GM19438 (cell line): ENCODE data around the gene PIWIL1.

ENCODE experiments used
- ATAC-seq: cut with Tn5 transposase; IDR thresholded peaks from one replicate; pipeline ENCODE4 v1.9.1; 2021; ENCODE audit warnings: low read depth; ENCODE audit not compliant: unreplicated experiment

The PIWIL1 gene

DNA sequence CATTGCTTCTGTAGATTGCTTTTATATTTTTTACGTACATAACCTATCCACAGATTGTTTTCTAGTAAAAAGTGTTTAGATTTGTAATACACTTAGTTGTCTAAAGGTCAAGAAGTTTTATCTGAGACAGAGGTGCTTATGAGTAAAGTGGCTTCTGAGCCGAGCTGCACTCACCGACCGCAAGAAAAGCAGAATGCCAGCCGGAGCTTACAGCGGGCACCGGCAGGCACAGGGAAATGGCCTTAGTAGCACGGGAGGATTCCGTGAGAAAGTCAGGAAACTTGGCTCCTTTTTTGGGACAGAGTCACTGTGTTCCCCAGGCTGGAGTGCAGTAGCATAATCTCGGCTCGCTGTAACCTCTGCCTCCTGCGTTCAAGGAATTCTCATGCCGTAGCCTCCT is 29.8 kb downstream of the PIWIL1 start:
- no peak for ATAC-seq

DNA sequence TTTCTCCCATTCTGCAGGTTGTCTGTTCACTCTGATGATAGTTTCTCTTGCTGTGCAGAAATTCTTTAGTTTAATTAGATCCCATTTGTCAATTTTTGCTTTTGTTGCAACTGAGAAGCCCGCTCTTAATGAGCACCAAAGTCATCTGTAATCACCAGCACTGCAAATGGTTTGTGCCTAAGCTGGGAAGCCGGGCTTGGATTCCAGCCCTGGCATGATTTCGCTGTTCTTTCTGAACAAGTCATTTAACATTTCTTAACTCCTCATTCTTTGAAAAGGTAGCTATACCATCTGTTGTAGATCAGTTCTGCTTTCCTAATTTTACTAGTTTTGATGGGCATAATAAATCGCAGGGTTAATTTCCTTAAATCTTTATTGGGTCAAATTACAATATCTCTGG is 32.1 kb downstream of the PIWIL1 start:
- ATAC-seq, result no peak

DNA sequence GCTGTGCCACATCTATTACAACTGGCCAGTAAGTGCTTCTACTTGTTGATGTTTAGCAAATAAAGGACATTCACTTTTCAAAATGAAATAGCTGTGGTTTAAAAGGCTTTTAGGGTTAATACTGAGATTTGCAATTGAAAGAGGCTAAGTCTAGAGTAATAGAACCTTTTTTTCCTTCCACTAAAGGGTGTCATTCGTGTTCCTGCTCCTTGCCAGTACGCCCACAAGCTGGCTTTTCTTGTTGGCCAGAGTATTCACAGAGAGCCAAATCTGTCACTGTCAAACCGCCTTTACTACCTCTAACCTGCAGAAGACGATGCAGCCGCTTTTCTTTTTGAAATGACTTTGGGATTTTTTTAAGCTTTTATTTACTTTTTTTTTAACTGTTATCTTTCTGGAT is 33.6 kb downstream of the PIWIL1 start:
- no peak for ATAC-seq

DNA sequence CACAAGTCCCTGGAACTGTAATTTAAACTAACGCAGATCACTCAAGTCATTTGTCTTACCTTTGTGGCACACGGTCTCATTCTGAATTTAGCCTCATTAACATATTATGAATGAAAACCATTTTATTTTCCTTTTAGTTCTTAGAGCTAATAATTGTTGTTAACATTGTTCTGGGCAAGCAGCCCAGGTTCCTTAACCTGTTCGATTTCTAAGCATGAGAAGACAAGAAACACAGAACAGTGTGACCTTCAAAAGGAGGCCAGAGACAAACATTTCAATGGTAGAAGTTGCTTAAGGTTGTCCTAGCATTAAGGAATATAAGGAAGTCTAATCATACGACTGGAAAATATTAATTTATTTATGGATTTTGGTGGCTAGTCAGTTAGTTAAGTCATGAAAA is 35.2 kb downstream of the PIWIL1 start:
- no peak for ATAC-seq

DNA sequence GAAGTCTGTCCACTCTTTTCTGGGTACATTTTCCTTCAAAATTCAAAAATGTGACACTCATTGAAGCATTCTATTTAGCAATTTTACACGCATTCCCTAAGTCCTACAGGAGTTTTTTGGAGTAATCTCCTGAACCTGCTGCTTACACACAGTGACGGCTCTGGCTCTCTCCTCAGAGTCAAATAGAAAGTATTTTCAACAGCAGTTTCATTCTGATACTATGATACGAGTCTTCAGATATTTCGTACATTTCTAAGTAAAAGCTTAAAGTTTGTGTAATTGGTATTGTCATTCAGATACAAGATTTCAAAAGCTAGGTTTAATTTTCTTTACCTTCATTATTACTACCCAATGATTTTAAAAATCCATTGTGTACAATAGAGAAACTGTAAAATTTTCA is 36.4 kb downstream of the PIWIL1 start:
- no peak for ATAC-seq

DNA sequence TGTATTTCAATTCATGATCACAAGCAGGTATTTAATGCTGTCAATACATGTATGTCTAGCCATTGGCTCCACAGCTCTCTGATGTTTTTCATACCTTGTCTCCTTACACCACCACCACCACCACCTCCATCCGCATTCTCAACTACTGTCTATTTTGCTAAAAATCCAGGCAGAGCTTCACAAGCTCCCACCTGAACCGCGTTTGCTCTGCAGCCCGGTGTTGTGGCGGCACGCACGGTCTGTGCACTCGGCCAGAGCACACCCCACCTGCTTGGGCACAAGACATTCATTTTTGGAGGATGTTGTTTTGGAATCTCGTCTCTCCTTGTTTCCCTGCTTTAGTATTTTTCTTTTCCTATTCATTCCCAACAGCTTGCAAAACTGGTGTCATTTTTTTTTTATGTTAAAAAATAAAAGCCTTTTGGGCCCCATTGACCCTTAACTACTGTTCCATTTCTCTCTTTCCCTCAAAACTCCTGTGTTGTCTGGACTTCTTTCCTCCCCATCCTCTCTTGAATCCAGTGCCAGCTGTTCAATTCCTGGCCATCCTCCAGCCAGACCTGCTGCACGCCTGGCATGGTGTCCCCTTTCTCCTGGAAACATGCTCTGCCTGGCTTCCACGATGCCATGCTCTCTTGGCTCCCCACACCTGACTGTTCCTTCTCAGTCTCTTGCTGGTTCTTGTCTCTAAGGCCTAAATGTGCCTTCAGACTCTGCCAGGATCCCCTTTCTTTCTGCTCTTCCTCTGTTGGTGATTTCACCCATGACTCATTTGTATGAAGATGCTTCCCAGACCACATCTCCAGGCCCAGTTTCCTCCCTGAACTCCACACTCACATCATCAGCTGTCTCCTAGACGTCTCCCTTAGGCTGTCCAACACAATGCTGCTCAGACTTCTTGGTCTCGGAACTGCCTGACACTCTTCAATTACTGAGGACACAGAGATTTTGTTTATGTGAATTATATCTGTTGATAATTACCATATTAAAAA is 37.9 kb downstream of the PIWIL1 start:
- no peak for ATAC-seq

DNA sequence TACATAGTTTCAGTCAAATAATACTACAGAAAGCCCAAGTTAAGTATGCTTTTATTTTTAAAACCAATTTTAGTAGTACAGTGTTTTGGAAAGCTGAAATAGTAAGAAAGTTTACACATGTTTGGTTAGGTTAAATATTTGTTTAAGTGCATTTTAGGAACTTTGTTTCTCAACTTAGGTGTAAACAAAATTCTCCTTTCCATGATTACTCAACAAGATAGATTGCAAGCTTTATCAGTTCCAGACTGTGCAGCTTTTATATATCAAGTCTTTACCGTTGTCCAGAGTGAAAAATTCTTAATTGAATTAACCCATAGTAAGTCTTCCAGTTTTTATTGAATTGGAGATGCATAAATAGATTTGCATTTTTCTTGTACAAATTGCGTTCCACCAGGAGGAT is 45.1 kb downstream of the PIWIL1 start:
- no peak for ATAC-seq

DNA sequence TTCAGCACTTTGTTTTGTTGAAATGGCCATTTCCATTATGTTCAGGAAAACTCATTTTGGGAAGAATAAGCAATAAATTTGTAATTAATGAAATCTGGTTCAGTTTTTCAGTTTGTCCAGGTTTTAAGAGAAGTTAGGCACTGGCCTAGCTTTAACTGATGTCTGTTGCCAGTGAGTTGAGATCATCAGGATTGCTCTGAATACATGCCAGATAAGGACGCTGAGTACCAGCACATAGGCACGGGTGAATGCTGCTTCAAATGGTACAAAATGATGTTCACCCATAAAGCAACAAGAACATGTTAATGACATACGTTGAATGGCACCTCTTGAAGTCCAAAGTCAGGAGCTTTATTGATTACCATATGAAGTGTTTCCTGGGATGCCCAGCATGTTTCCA is 46.5 kb downstream of the PIWIL1 start:
- ATAC-seq, result no peak

DNA sequence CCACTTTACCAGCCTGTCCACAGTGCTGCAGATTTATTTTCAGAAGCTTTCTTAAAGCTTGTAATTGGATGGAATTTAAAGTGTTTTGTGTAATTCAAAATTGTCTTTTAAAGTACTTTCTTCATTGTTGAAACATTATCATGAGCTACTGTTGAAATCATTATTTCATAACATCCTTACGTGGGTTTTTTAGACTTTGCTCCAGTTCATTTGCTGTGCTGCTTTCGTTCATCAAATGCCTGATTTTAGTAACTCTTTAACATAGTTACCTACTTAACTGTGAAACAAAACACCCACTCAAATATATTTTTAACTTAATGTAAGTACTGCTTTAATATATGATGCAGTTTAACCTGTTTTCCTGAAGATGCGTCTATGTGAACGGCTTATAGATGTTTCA is 47.5 kb downstream of the PIWIL1 start:
- ATAC-seq, result no peak

DNA sequence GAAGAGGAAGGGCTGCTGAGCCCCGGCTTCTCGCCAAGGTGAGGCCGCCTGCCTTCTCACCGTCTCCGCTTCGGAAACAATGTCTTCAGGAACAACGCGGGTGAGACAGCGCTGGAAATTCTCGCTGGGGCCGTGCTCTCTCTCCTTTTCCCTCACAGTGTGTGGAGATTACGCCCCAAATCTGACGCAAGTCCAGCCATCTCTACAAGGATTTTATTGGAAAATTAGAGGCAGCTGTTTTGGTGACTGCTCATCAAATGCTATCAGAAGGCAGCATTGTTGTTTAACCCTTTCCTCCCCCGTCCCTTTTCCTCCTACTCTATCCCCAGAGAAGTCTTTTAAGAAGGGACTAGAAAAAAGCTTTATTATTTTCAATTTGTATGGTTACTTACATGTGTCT is 53.5 kb downstream of the PIWIL1 start:
- no peak for ATAC-seq

DNA sequence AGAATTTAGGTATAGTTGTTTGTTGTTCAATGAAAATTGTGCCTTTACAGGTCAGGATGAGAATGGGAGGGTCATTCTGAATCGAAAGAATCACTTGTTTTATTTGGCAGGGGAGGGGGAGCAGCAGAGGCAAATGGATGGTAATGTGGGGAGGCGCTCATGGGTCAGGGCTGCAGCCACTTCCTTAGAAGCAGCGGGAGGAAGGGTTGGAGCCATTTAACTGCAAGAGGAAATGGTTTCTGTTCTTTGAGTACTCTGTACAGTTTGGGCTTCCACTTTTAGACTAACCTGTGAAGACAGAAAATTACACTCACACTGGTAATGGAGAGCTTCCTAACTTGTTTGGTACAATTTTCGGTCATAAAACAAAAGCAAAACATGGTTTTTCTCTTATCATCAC is 57.2 kb downstream of the PIWIL1 start:
- no peak for ATAC-seq

DNA sequence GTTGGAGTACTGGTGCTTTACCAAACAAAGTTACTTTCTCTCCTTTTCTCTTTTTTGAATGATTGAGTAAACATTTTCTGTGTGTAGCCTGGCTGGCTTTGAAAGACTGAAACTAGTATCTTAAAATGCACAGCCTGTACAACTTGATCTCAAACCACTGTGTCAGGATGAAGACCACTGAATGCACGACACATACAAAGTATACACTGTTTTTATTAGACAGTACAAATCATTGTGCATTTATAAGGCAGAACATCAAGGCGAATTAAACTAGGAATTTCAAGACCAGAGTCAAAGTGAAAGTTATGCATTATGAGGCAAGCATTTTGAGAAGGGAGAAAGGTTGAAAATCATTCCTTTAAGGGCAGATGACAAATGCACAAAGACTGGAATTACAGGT is 59.0 kb downstream of the PIWIL1 start:
- ATAC-seq, result no peak

DNA sequence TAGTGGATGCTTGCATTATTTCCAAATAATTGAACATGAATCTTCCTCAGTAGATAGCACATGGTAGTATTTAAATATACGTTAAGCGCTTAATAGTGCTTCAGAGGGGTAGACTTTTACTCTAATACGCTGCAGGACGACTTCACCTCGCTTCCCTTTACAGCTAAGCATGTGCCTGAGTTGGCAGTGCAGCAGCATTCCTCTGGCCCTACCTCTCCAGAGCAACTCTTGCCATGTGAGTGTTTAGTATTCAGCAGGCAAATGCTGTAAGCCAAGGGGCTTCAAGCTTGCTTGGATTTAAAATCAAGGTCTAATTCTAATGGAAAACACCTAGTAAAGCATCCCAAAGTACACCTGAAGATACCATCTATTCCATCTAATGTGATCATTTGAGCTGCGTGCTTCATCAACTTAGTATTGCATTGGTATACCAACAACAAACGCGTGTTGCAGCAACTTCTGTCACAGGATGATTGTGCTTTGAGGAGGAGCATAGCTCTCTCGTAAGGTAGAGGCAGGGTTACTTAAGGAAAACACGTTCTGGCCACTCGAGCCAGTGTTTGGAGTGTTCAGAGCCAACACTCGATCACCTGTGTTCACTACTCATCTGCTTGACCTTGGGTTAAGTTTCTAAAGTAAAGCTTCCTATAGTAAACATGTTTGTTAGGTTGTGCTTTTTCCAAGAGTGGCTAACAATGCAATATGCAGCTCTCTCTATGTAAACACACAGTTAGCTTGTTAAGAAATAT is 60.6 kb downstream of the PIWIL1 start:
- no peak for ATAC-seq

DNA sequence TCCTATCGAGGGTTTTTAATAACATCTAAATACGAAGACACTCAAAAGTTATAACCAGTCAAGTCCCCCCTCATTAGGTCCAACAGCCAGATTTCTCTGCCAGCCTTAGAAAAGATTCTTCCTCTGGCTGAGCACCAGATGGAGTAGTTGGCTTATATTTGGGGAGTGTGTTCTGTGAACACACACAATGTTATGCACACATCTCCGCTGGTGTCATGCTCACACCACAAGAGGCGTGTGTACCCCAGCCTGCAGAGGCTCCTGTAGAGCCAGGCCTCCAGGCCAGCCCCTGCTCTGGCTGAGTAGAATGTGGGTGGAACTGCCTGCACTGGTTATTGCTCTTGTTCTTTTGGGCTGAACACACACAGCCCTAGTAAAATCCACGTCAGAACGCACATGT is 64.0 kb downstream of the PIWIL1 start:
- ATAC-seq, result no peak

DNA sequence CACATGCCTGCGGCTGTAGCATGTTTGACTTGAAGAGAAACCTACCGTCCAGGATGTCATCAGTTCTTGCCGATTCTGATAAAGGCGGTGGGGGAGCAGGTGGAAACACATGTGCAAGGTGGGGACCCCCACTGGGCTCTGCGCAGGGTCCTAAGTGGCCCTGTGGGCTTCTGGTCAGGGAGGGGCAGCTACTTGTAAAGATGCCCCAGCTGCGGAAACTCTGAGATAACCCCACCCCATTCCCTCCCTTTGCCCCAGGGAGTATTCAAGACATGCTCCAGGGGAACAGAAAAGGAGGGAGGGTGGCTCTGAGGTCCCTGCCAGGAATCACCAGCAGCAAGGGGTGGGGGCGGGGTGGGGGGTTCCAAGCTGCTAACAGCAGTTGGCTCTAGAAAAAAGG is 67.6 kb downstream of the PIWIL1 start:
- no peak for ATAC-seq

DNA sequence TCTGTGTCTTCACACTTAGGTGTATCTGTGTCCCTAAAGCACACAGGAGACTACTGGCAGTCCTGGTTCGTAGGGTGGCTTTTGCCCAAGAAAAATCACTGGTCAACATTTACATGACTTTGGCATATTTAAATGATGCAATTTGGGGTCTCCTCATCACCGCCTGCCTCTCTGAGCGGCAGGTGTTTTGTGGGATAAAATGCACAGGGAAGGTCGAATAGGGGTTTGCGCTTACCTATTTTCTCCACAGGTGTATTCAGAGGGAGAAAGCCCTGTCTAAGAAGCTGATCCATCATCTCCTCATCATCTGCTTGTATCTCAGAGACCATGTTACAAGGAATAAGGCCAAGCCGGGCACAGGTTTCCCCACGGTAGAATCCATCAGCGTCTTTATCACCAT is 74.7 kb downstream of the PIWIL1 start:
- no peak for ATAC-seq

DNA sequence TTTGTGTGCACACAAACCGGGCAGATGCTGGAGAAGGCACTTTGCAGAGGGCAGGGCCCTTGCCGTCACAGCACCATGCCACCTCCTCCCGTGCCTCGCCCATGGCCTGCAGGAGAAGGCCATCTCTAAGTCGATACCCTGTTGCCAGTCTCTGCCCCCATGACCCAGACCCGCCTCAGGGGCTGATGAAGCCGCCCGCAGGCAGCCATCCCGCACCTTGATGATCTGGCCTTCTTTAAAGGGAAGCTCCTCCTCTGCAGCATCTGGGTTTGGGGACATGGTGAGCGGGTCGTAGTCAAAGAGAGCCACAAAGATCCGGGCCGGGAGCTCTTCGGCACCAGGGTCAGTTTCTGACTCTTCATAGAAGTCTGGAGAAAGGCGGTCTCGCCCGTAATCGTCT is 76.2 kb downstream of the PIWIL1 start:
- no peak for ATAC-seq

DNA sequence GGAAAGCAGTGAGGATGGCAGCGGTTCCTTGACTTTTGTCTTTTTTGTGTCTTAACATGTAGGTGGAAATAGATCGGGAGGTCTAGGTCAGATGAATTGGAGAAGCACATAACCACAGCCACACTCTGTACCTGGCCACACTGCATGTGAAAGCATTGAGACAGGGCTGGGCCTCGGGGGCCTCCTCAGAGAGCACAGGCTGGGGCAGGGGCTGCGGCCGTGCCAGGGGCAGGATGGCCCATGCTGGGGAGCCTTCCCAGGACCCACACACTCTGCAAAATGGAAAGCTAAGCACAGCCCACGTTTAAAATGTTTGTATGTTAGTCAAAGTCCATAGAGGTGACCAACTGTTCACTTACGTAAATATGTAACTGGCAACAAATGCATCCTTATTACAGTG is 76.7 kb downstream of the PIWIL1 start:
- ATAC-seq, result no peak

DNA sequence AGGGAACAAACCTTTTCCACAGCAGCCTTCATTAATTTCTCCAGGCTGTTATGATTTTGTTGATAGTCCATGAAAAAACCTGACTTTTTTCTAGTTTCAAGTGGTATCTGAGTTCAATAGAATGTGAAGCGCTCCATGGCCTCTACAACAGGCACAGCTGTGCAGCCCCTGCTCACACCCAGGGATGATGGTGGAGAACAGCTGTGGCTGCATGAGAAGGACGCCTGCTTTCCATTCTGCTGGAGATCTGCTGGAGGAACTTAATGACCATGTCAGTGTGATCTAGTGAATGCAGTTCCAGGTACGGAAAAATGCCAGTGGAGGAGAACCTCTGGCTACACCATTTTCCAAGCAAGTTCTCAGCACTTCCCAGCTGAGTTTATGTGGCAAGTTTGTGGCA is 80.6 kb downstream of the PIWIL1 start:
- no peak for ATAC-seq

DNA sequence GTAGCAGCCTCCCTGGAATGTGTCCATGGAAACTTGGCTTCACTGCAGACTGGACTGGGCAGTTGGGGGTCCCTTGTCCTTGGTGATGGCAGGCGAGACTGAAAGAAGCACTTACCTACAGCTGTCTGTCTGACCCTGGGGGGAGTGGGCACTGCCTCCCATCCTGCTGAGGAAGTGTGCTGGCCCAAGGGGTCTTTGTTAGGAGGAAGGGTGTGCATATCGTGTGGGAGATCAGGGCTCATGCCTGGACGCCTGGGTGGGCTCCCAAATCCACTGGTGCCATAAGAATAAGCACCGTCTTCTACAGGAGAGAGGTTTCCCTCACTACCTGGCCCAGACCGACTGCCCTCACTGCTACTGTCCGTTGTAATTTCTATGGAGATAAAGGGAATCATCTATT is 81.4 kb downstream of the PIWIL1 start:
- ATAC-seq, result no peak

DNA sequence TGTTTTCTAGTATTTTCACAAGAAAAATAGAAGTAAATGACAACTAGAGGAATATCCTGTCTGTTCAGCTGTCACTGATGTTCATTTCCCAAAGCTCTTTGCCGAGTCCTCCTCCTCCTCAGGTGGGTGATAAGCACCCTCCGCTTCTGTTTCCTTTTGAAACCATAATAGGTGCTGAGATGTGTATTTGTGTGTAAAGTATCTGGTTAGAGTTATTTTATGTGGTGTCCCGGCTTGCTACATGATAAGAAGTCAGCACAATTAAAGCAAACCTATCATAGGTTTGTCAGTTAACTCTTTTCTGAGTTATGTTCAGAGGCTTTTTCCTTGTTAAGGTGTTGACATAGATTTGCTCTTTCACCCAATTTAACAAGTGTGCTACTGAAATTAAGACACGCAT is 82.4 kb downstream of the PIWIL1 start:
- ATAC-seq, result no peak

DNA sequence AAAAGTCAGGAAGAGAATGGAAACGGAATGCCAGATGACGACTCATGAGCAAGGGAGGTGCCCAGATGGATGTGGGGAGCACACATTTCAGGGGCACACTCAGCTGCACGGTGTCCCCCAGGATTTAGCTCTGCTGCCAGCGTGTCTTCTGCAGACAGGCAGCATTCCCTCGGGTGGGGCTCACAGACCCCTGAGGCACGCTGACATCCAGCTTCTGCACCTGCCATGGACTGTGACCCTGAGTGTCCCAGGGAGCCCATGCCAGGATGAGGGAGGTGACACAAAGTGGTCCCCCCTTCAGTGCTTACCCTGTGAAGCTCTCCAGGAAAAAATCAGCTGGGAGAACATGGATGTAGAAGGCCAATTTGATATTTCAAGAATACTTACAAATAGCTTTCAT is 84.2 kb downstream of the PIWIL1 start:
- no peak for ATAC-seq
